ENCODE results near the gene MCU. TPM values are rescaled to one million over a fixed set of nuclear protein-coding genes. Genes with fewer than 3 reads are reported as not detected.
"Not testable (repeated sequence)": the region's sequence is repeated elsewhere in the genome, so short reads cannot be mapped to it uniquely, and the experiment has no call there.

The MCU gene
- total RNA-seq, 2 donors from 2014 or later = 7.9 to 17.1 TPM

GRCh38 chr10:72753760-72754231 is 61.9 kb downstream of the MCU start:
- 84 to 91% methylated on average over 3 of the region's 3 CpGs for WGBS, 2 donors
- no peak for ATAC-seq
- H3K4me1 ChIP-seq = no peaks in the 10 kb centered on the region
- no peak overlapping the region for H3K27ac ChIP-seq
- no peak for DNase-seq
- no peak for TF ChIP-seq POLR2A (IDR thresholded peaks at IDR 0.05)
- no peak for TF ChIP-seq CTCF (IDR thresholded peaks at IDR 0.05)
- intact Hi-C loops (cut with DNase I) = no loop called here
- no peak overlapping the region for H3K4me3 ChIP-seq
- no peaks in the 10 kb centered on the region for H3K36me3 ChIP-seq (replicated peaks in 1 of 2; ENCODE audit: insufficient read depth in 1 of 2, low read depth in 2 of 2)
- no peaks in the 10 kb centered on the region for H3K27me3 ChIP-seq
- no peaks in the 10 kb centered on the region for H3K9me3 ChIP-seq

GRCh38 chr10:72754275-72755032 is 62.5 kb downstream of the MCU start:
- Histone ChIP-seq H3K27me3 (no peaks in the 10 kb centered on the region), H3K36me3 (replicated peaks in 1 of 2; ENCODE audit: insufficient read depth in 1 of 2, low read depth in 2 of 2) (no peaks in the 10 kb centered on the region), H3K4me1 (no peaks in the 10 kb centered on the region), H3K9me3 (no peaks in the 10 kb centered on the region), H3K27ac (no peak overlapping the region), H3K4me3 (no peak overlapping the region)
- ATAC-seq (no peak), DNase-seq (no peak)
- intact Hi-C loops (cut with DNase I) = no loop called here
- WGBS, 2 donors = 90 to 100% methylated on average over 2 of the region's 2 CpGs
- TF ChIP-seq POLR2A (IDR thresholded peaks at IDR 0.05) (no peak), CTCF (IDR thresholded peaks at IDR 0.05) (no peak)

- no peaks in the 10 kb centered on the region for H3K4me1 ChIP-seq
- H3K27me3 ChIP-seq = no peaks in the 10 kb centered on the region
- no peaks in the 10 kb centered on the region for H3K9me3 ChIP-seq
- ATAC-seq (no peak), DNase-seq (no peak)
- no peaks in the 10 kb centered on the region for H3K36me3 ChIP-seq (replicated peaks in 1 of 2; ENCODE audit: insufficient read depth in 1 of 2, low read depth in 2 of 2)
- 76 to 79% methylated on average over 7 of the region's 7 CpGs for WGBS, 2 donors
- no peak overlapping the region for H3K27ac ChIP-seq
- TF ChIP-seq CTCF (IDR thresholded peaks at IDR 0.05) (no peak), POLR2A (IDR thresholded peaks at IDR 0.05) (no peak)
- intact Hi-C loops (cut with DNase I) = no loop called here
- H3K4me3 ChIP-seq = no peak overlapping the region
These were observed 64.9 kb downstream of the MCU start for GRCh38 chr10:72756674-72757385.

GRCh38 chr10:72757732-72758131 is 65.8 kb downstream of the MCU start:
- no peaks in the 10 kb centered on the region for H3K4me1 ChIP-seq
- H3K27me3 ChIP-seq = no peaks in the 10 kb centered on the region
- no peaks in the 10 kb centered on the region for H3K36me3 ChIP-seq (replicated peaks in 1 of 2; ENCODE audit: insufficient read depth in 1 of 2, low read depth in 2 of 2)
- no peaks in the 10 kb centered on the region for H3K9me3 ChIP-seq
- no peak for TF ChIP-seq POLR2A (IDR thresholded peaks at IDR 0.05)
- TF ChIP-seq CTCF (IDR thresholded peaks at IDR 0.05) = no peak
- intact Hi-C loops (cut with DNase I) = no loop called here
- no peak for DNase-seq
- no peak overlapping the region for H3K27ac ChIP-seq
- H3K4me3 ChIP-seq = no peak overlapping the region
- ATAC-seq = no peak
- 74 to 78% methylated on average over 2 of the region's 2 CpGs for WGBS, 2 donors

- H3K4me1 ChIP-seq; H3K36me3 ChIP-seq (replicated peaks in 1 of 2; ENCODE audit: insufficient read depth in 1 of 2, low read depth in 2 of 2); H3K27ac ChIP-seq; DNase-seq; H3K4me3 ChIP-seq; H3K9me3 ChIP-seq; intact Hi-C loops (cut with DNase I); ATAC-seq; H3K27me3 ChIP-seq: not testable (repeated sequence)
- 91 to 97% methylated on average over 10 of the region's 10 CpGs for WGBS, 2 donors
These were observed 67.0 kb downstream of the MCU start for GRCh38 chr10:72758930-72759329.

Data from body of pancreas (tissue), 4 donors.